Measurements from ENCODE around the gene AP4B1. TPM values are rescaled to one million over a fixed set of nuclear protein-coding genes. Genes with fewer than 3 reads are reported as not detected.
A peak's percentile ranks its signal among the peaks of the same experiment; 100 is the strongest.

AP4B1 gene
- total and polyA plus RNA-seq, 3 experiments from 2014 or later, result 12.1 to 36.2 (median 33.7) TPM

DNA sequence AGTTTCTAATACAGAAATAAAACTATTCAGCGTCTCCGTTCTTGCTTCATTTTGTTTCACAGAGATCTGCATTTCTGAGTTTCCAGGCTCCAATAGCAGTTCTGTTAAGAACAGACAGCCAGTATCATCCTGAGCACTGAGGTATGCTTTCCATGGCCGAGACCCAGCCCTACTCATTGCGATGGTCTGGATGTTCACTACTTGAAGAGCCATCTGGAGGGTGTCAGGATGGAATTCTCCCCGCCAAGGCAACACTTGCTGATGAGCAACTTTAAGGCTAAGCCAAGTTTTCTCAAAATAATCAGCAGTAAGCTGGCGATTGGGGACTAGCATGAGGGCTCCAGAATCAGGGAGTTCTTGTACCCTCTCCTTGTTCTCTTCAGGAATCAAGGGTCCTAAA lies 9.5 kb downstream of the AP4B1 start:
- peaks cover 48% of the 10 kb centered on the region for H3K36me3 ChIP-seq (ENCODE audit: insufficient read depth, low read length)
- DNase-seq, result no peak
- POLR2A ChIA-PET, result interaction anchor here (1.1 kb wide), 1 partner anchor 9 kb away, joined by 3 read pairs; the partner anchor contains the start of gene AP4B1

DNA sequence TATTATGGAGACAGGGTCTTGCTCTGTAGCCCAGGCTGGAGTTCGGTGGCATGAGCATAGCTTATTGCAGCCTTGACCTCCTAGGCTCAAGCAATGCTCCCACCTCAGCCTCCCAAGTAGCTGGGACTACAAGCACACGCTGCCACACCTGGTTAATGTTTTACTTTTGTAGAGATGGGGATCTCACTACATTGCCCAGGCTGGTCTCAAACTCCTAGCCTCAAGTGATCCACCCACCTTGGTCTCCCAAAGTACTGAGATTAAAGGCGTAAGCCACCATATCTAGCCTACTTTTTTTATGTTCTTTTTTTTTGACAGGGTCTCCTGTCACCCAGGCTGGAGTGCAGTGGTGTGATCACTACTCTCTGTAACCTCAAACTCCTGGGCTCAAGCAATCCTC lies 11.3 kb downstream of the AP4B1 start:
- Histone ChIP-seq H3K4me1 (ENCODE audit: insufficient read depth, low read length) (no peaks in the 10 kb centered on the region), H3K4me3 (ENCODE audit: low read length) (no peak overlapping the region), H3K27ac (ENCODE audit: low read depth, low read length) (no peak overlapping the region), H3K36me3 (ENCODE audit: insufficient read depth, low read length) (peaks cover 33% of the 10 kb centered on the region), H3K9me3 (ENCODE audit: low read length) (no peaks in the 10 kb centered on the region), H3K27me3 (ENCODE audit: insufficient read depth, low read length, poor library complexity, severe bottlenecking) (no peaks in the 10 kb centered on the region)
- Mint-ChIP-seq H3K27ac (peak overlapping the region in 2 of 8 donors; percentile 79 to 82), H3K27me3 (no peaks in the 10 kb centered on the region), H3K9me3 (no peaks in the 10 kb centered on the region), H3K4me1 (peaks cover 8 to 19% (median 10%) of the 10 kb centered on the region in 3 donors), H3K4me3 (no peak overlapping the region), H3K36me3 (peaks cover 9 to 47% (median 14%) of the 10 kb centered on the region in 3 donors)
- DNase-seq, result no peak
- POLR2A ChIA-PET, result interaction anchor here (0.6 kb wide), 1 partner anchor 59 kb away, joined by 6 read pairs; no protein-coding TSS in a partner anchor
- CTCF ChIA-PET, result interaction anchor here (1.7 kb wide), 1 partner anchor 55 kb away, joined by 3 read pairs; no protein-coding TSS in a partner anchor

More for the DNA sequence above, 9.5 kb downstream of the AP4B1 start:
- H3K4me1 ChIP-seq (ENCODE audit: insufficient read depth, low read length), result peaks cover 8% of the 10 kb centered on the region
- H3K27ac ChIP-seq (ENCODE audit: low read depth, low read length), result no peak overlapping the region
- H3K4me3 Mint-ChIP-seq, result no peak overlapping the region
- H3K27me3 ChIP-seq (ENCODE audit: insufficient read depth, low read length, poor library complexity, severe bottlenecking), result no peaks in the 10 kb centered on the region
- H3K27ac Mint-ChIP-seq, result peak overlapping the region in 5 of 8 donors; percentile 7 to 75 (median 31)
- peaks cover 9 to 66% (median 25%) of the 10 kb centered on the region in 3 donors for H3K36me3 Mint-ChIP-seq
- no peak overlapping the region for H3K4me3 ChIP-seq (ENCODE audit: low read length)
- no peaks in the 10 kb centered on the region for H3K27me3 Mint-ChIP-seq
- no peaks in the 10 kb centered on the region for H3K9me3 Mint-ChIP-seq
- no peaks in the 10 kb centered on the region for H3K9me3 ChIP-seq (ENCODE audit: low read length)
- CTCF ChIA-PET, result interaction anchor here (1.2 to 1.8 kb wide), 2 partner anchors 10 to 26 kb away, joined by 3 to 5 read pairs; no protein-coding TSS in a partner anchor
- peaks cover 23 to 37% (median 28%) of the 10 kb centered on the region in 3 donors for H3K4me1 Mint-ChIP-seq

DNA sequence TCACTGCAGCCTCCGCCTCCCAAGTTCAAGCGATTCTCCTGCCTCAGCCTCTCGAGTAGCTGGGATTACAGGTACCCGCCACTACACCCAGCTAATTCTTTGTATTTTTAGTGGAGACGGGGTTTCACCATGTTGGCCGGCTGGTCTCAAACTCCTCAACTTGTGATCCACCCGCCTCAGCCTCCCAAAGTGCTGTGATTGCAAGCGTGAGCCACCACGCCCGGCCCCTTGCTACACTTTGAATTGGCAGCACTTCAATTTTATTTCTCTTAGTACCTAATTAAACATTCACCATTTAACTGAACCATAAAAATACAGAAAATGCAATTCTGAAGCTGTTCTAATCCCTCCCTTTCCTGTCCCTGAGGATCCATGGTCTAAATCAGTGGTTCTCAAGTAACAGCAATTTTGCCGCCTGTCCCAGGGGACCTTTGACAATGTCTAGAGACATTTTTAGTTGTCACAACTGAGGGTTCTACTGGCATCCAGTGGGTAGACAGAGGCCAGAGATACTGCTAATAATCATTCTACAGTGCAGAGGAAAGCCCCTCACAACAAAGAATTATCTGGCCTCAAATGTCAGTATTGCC lies 12.9 kb downstream of the AP4B1 start:
- Mint-ChIP-seq H3K4me3 (no peak overlapping the region), H3K4me1 (peaks cover 9 to 20% (median 11%) of the 10 kb centered on the region in 3 donors), H3K36me3 (peaks cover 3 to 34% (median 10%) of the 10 kb centered on the region in 3 donors), H3K9me3 (no peaks in the 10 kb centered on the region), H3K27me3 (no peaks in the 10 kb centered on the region), H3K27ac (peak overlapping the region in 4 of 8 donors; percentile 53 to 70 (median 66))
- no peak for DNase-seq
- Histone ChIP-seq H3K27ac (ENCODE audit: low read depth, low read length) (no peak overlapping the region), H3K27me3 (ENCODE audit: insufficient read depth, low read length, poor library complexity, severe bottlenecking) (no peaks in the 10 kb centered on the region), H3K9me3 (ENCODE audit: low read length) (no peaks in the 10 kb centered on the region), H3K4me1 (ENCODE audit: insufficient read depth, low read length) (peaks cover 13% of the 10 kb centered on the region), H3K4me3 (ENCODE audit: low read length) (no peak overlapping the region), H3K36me3 (ENCODE audit: insufficient read depth, low read length) (peaks cover 26% of the 10 kb centered on the region)
- ChIA-PET POLR2A (no interaction called here), CTCF (interaction anchor here (1.1 kb wide), 1 partner anchor 12 kb away, joined by 4 read pairs; the partner anchor contains the start of gene AP4B1)

DNA sequence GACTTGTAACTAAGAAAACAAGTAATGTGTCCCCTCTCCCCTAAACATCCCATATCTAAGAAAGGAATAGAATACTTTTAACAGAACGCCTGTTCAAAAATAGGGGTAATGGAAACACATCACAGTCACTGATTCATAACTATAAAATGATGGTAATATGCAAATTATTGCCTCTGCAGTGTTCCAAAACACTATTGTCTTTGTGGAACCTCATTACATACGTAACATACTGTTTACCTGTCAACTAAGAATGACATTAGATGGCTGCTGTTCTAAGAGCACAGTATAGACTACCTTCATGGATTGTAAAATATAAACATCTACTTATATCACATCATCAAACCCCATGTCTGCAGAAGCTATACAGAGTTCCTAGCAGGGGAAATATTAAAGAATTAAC lies 13.8 kb downstream of the AP4B1 start:
- Mint-ChIP-seq H3K36me3 (peaks cover 3 to 29% (median 5%) of the 10 kb centered on the region in 3 donors), H3K27ac (peak overlapping the region in 4 of 8 donors; percentile 2 to 40 (median 19)), H3K27me3 (no peaks in the 10 kb centered on the region), H3K4me3 (no peak overlapping the region), H3K9me3 (no peaks in the 10 kb centered on the region), H3K4me1 (peaks cover 9 to 22% (median 16%) of the 10 kb centered on the region in 3 donors)
- DNase-seq, result no peak
- Histone ChIP-seq H3K4me1 (ENCODE audit: insufficient read depth, low read length) (peaks cover 18% of the 10 kb centered on the region), H3K4me3 (ENCODE audit: low read length) (no peak overlapping the region), H3K27me3 (ENCODE audit: insufficient read depth, low read length, poor library complexity, severe bottlenecking) (no peaks in the 10 kb centered on the region), H3K36me3 (ENCODE audit: insufficient read depth, low read length) (peaks cover 18% of the 10 kb centered on the region), H3K27ac (ENCODE audit: low read depth, low read length) (no peak overlapping the region), H3K9me3 (ENCODE audit: low read length) (no peaks in the 10 kb centered on the region)
- ChIA-PET POLR2A (interaction anchor here (0.6 kb wide), 1 partner anchor 12 kb away, joined by 3 read pairs; no protein-coding TSS in a partner anchor), CTCF (interaction anchor here (0.9 to 1.1 kb wide), 2 partner anchors 9 to 13 kb away, joined by 3 to 4 read pairs; partner anchors contain the start of gene AP4B1)

DNA sequence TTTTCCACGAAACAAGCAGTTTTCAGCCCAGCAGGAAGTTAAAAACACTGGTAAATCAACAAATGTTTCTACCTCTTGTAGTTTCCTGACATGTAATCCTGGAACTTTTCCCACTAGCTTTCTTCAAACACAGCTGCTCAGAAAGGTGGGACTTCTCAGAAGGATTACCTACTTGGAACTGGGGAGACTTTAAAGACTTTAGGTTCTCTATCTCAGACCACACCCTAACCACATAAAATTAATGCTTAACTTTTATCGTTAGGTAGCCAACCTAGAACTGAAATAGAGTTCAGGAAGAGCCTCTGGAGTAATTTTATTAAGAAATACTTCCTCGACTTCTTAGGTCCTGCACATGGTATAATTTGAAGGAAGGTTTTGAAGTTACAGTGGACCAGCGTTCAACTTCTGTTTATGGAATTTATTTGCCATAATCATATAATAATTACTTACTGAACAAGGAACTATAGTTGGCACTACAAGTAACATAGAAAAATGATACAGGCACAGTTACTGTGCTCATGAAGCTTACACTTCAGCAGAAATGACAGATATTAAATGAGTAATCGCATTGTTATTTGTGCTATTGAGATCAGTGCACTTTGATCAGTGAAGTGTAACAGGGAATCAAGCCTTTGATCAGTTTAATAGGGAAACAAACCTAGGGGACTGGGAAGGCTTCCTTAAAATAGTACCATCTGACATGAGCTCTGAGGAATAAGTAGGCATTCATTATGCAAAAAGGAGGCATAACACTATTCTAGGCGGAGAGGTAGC lies 17.0 kb downstream of the AP4B1 start, which contains the start of gene BCL2L15:
TSS of gene BCL2L15 (minus strand) at position 180 of the 774 bp plus-strand sequence. CDS start 206 bp downstream, outside the sequence.
- Mint-ChIP-seq H3K9me3 (no peaks in the 10 kb centered on the region), H3K4me3 (peak within 1 kb of the TSS in 1 of 7 donors; percentile 3), H3K27ac (peak within 1 kb of the TSS in 3 of 8 donors; percentile 19 to 63 (median 38)), H3K27me3 (no peaks in the 10 kb centered on the region), H3K36me3 (peaks cover 0 to 7% (median 1%) of the 10 kb centered on the region in 3 donors), H3K4me1 (peaks cover 5 to 27% (median 23%) of the 10 kb centered on the region in 3 donors)
- no peak for DNase-seq
- Histone ChIP-seq H3K9me3 (ENCODE audit: low read length) (no peaks in the 10 kb centered on the region), H3K4me1 (ENCODE audit: insufficient read depth, low read length) (peaks cover 18% of the 10 kb centered on the region), H3K27me3 (ENCODE audit: insufficient read depth, low read length, poor library complexity, severe bottlenecking) (no peaks in the 10 kb centered on the region), H3K36me3 (ENCODE audit: insufficient read depth, low read length) (no peaks in the 10 kb centered on the region), H3K27ac (ENCODE audit: low read depth, low read length) (no peak within 1 kb of the TSS), H3K4me3 (ENCODE audit: low read length) (no peak within 1 kb of the TSS)
- ChIA-PET CTCF (interaction anchor here (2.4 kb wide), 1 partner anchor 12 kb away, joined by 6 read pairs; no protein-coding TSS in a partner anchor), POLR2A (no interaction called here)

DNA sequence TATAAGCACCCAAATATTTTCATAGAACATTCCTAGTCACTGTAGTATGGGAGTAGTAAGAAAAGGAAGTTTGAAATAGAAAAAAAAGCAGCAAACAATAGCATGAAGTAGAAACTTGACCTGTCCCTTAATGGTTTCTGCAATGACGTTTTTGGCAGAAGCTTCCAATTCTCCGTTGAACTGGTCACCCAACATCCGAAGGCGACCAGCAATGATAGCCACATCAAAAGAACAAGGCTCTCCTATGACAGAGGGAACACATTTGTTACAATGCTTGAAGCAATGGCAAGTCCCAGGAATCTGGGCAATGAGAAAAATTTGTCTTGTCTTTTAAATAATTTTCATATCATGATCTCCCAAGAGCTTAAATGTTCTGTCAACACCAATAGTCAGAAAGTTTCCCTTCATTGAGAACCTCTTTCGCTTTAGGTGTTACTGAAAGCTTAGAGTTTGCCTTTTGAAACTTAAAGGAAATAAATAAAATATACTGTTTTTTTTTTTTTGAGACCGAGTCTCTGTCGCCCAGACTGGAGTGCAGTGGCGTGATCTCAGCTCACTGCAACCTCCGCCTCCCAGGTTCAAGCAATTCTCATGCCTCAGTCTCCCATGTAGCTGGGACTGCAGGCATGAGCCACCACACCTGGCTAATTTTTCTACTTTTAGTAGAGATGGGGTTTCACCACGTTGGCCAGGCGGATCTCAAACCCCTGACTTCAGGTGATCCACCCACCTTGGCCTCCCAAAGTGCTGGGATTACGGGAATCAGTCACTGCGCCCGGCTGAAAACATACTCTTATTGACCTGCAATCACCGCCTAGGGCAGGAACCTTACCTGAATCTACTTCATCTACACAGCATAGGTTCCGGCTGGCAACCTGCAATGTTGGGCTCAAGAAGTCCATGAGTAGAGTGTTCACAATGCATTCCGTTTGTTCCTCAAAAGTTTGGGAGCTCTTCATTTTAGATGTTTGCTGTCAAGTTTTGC lies 17.9 kb downstream of the AP4B1 start:
- H3K4me3 Mint-ChIP-seq, result peak overlapping the region in 1 of 7 donors; percentile 3
- DNase-seq, result no peak
- POLR2A ChIA-PET, result interaction anchor here (0.6 kb wide), 1 partner anchor 497 kb away, joined by 4 read pairs; the partner anchor contains the start of gene MAGI3

DNA sequence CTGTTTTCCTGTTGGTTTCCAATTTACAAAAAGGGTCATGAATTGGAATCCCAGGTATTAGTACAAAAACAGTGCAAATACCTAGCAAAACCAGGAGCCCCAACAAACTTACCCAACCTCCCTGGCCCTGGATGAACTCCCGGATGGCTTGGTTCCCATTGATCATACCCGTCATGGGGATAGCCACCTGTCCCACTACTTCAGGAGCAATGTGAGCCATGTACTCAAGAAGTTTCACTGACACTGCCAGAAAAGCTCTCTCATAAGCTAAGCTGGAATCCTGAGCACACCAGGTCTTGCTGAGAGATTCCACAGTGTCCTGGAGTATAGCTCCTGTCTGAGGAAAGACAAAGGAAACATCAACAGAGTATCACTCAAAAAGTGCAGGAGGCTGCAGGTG lies 22.9 kb downstream of the AP4B1 start:
- H3K27ac ChIP-seq (ENCODE audit: low read depth, low read length), result no peak overlapping the region
- CTCF ChIA-PET, result interaction anchor here (1.0 to 1.6 kb wide), 3 partner anchors 9 to 22 kb away, joined by 3 to 7 read pairs (median 3); partner anchors contain the start of gene AP4B1
- peak overlapping the region in 1 of 8 donors; percentile 54 for H3K27ac Mint-ChIP-seq
- peaks cover 40 to 61% (median 61%) of the 10 kb centered on the region in 3 donors for H3K4me1 Mint-ChIP-seq
- no peak overlapping the region for H3K4me3 ChIP-seq (ENCODE audit: low read length)
- H3K9me3 ChIP-seq (ENCODE audit: low read length), result no peaks in the 10 kb centered on the region
- H3K4me3 Mint-ChIP-seq, result no peak overlapping the region
- POLR2A ChIA-PET, result interaction anchor here (3.3 kb wide), 1 partner anchor 23 kb away, joined by 14 read pairs; the partner anchor contains the start of genes AP4B1 and DCLRE1B
- peaks cover 36% of the 10 kb centered on the region for H3K4me1 ChIP-seq (ENCODE audit: insufficient read depth, low read length)
- H3K36me3 ChIP-seq (ENCODE audit: insufficient read depth, low read length), result no peaks in the 10 kb centered on the region
- H3K36me3 Mint-ChIP-seq, result peaks cover 0 to 4% (median 4%) of the 10 kb centered on the region in 3 donors
- H3K9me3 Mint-ChIP-seq, result no peaks in the 10 kb centered on the region
- DNase-seq, result no peak
- no peaks in the 10 kb centered on the region for H3K27me3 ChIP-seq (ENCODE audit: insufficient read depth, low read length, poor library complexity, severe bottlenecking)
- H3K27me3 Mint-ChIP-seq, result no peaks in the 10 kb centered on the region

More for the DNA sequence above, 17.9 kb downstream of the AP4B1 start:
- no peaks in the 10 kb centered on the region for H3K27me3 ChIP-seq (ENCODE audit: insufficient read depth, low read length, poor library complexity, severe bottlenecking)
- Mint-ChIP-seq H3K4me1 (peaks cover 5 to 29% (median 24%) of the 10 kb centered on the region in 3 donors), H3K27ac (peak overlapping the region in 3 of 8 donors; percentile 19 to 63 (median 38)), H3K27me3 (no peaks in the 10 kb centered on the region), H3K36me3 (peaks cover 0 to 5% (median 1%) of the 10 kb centered on the region in 3 donors), H3K9me3 (no peaks in the 10 kb centered on the region)
- peaks cover 20% of the 10 kb centered on the region for H3K4me1 ChIP-seq (ENCODE audit: insufficient read depth, low read length)
- no peak overlapping the region for H3K27ac ChIP-seq (ENCODE audit: low read depth, low read length)
- CTCF ChIA-PET, result interaction anchor here (0.6 to 2.4 kb wide), 2 partner anchors 11 to 131 kb away, joined by 3 to 6 read pairs; no protein-coding TSS in a partner anchor
- H3K36me3 ChIP-seq (ENCODE audit: insufficient read depth, low read length), result no peaks in the 10 kb centered on the region
- no peak overlapping the region for H3K4me3 ChIP-seq (ENCODE audit: low read length)
- H3K9me3 ChIP-seq (ENCODE audit: low read length), result no peaks in the 10 kb centered on the region
